NCI-H2029 treated with DMSO at 0.1 percent for 48 hours (cell line): ENCODE measurements around the gene RNU7-1.
A peak's percentile ranks its signal among the peaks of the same experiment; 100 is the strongest.

Experiments used
- DNase-seq: peaks from one replicate; lab custom pipeline; 2025; lab: John Stamatoyannopoulos, UW

Gene RNU7-1

DNA sequence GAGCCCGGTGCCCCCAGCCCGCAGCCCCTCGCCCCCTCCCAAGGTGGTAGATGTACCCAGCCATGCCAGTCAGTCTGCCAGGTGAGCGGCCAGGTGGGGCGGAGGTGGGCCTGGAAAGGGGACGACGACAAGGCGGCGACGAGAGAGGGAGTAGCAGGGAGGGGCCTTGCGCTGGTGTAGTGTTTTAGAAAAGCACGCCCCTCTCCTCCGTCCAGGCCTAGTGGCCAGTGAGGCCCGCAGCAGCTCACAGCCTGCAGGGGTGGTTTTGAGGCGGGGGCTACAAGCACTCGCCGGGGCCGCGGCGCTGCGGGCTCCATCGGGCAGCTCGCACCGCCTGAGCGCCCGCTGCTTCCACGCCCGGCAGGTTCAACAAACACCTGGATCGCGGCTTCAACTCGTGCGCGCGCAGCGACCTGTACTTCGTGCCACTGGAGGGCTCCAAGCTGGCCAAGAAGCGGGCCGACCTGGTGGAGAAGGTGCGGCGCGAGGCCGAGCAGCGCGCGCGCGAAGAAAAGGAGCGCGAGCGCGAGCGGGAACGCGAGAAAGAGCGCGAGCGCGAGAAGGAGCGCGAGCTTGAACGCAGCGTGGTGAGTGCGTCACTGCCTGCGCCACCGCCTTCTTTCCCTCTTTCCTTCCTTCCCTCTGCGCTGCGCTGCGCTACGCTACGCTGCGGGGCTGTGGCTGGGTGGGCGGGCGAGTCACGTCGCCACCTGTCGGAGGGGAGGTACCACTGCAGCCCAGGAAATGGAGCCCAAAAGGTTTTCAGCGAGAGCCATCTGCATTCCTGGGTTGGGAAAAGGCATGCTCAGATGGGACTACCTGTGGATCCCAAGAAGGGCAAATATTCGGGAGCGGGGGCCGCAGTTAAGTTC, 5.9 kb upstream of the RNU7-1 start:
- DNase-seq = peak; percentile 79

DNA sequence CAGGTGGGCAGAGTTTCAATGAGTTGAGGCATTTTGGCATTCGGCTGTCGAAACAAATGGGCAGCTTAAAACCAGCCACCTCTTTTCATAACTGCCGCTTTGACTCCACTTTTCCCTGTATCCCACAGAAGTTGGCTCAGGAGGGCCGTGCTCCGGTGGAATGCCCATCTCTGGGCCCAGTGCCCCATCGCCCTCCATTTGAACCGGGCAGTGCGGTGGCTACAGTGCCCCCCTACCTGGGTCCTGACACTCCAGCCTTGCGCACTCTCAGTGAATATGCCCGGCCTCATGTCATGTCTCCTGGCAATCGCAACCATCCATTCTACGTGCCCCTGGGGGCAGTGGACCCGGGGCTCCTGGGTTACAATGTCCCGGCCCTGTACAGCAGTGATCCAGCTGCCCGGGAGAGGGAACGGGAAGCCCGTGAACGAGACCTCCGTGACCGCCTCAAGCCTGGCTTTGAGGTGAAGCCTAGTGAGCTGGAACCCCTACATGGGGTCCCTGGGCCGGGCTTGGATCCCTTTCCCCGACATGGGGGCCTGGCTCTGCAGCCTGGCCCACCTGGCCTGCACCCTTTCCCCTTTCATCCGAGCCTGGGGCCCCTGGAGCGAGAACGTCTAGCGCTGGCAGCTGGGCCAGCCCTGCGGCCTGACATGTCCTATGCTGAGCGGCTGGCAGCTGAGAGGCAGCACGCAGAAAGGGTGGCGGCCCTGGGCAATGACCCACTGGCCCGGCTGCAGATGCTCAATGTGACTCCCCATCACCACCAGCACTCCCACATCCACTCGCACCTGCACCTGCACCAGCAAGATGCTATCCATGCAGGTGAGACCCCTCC, 5.0 kb upstream of the RNU7-1 start:
- DNase-seq = no peak

DNA sequence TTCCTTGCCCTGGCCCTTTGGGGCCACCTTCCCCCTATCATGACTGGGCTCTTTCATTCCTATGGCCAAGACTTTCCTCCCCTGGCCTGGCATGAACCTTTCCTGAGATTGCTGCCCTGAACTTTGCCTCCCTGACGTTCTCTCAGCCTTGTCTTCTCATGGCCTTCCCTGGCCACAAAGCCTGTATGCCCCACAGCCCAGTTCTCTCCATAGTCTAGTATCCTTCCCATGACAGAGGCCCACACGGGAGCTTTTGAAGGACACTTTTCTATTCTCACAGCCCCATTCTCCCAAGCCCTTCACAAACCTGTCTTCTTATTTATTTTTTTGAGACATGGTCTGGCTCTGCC, 4.5 kb upstream of the RNU7-1 start:
- no peak for DNase-seq

DNA sequence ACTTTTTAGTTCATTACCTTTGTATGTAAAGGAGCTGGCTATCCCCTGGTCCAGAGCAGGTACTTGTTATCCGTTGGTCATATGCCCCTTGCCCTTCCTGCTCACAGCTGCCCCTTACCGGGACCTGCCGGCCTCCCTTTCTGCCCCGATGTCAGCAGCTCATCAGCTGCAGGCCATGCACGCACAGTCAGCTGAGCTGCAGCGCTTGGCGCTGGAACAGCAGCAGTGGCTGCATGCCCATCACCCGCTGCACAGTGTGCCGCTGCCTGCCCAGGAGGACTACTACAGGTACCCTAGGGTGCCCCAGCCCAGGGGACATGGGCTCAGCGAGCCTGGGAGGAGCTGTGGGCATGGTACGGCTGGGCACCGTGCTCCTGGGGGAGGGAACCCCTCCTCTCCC, 2.3 kb upstream of the RNU7-1 start:
- no peak for DNase-seq

DNA sequence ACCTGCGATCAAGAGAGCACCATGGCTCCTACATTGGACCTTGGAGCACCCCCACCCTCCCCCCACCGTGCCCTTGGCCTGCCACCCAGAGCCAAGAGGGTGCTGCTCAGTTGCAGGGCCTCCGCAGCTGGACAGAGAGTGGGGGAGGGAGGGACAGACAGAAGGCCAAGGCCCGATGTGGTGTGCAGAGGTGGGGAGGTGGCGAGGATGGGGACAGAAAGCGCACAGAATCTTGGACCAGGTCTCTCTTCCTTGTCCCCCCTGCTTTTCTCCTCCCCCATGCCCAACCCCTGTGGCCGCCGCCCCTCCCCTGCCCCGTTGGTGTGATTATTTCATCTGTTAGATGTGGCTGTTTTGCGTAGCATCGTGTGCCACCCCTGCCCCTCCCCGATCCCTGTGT, 1.8 kb upstream of the RNU7-1 start:
- DNase-seq = no peak

DNA sequence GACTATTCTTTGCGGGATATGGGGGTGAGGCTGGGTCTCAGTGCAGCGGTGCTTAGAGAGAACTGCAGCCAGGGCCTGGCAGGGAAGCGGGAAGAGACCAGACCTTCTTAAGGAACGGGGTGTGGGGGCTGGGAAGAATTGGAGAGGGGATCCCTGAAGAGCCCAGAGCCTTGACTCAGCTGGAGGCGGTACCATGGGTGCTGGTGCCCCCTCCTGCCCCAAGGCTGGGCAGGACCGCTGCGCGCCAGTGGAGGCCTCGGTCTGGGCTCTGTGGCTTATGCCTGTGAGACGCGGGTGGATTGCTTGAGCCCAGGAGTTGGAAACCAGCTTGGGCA, 1.3 kb upstream of the RNU7-1 start:
- DNase-seq = no peak

DNA sequence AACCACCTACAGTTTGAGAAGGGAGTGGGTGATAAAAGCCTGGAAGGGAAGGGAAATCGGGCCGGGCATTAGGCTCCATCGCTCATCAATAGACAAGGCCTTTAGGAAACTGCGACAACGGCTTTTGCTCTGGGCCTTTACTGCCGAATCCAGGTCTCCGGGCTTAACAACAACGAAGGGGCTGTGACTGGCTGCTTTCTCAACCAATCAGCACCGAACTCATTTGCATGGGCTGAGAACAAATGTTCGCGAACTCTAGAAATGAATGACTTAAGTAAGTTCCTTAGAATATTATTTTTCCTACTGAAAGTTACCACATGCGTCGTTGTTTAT, 261 bp upstream of the RNU7-1 start:
- peak; percentile 98 for DNase-seq

DNA sequence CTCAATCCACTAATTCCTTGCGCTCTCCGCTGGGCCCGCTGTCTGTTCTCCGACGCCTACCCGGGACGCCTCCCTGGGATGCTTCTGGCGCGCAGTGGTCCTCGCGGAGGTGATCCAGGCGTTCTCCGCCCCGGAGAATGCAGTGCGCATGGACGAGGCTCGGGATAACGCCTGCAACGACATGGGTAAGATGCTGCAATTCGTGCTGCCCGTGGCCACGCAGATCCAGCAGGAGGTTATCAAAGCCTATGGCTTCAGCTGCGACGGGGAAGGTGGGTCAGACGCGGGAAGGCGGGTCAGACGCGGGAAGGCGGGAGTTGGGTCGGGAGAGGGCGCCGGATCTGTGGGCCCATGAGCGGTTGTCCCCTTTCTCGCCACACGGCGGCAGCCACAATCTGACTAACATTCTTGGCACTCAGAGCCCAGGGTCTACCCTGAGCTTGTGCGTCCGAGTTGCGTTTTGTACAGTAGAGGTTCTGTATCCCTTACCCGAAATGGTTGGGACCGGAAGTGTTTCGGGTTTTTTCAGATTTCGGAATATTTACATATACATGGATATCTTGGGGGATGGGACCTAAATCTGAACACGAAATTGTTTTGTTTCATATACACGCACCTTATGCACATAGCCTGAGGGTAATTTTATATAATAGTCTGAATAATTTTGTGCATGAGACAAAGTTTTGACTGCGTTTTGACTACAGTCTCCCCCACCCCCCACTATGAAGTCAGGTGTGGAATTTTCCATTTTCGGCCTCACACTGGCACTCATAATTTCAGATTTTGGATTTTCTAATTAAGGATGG, 968 bp downstream of the RNU7-1 start:
- DNase-seq = peak; percentile 90

DNA sequence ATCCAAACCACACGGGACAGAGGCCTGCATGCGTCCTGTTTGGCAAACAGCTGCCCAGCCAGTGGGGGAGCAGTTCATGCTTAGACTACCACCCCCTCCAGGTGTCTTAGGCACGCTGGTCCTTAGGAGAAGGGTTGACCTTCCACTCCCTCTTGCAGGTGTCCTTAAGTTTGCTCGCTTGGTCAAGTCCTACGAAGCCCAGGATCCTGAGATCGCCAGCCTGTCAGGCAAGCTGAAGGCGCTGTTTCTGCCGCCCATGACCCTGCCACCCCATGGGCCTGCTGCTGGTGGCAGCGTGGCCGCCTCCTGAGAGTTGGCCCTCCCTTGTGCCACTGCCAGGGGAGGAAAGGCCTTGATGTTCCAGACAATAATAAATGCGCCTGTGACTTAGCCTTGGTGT, 2.0 kb downstream of the RNU7-1 start:
- DNase-seq = no peak

DNA sequence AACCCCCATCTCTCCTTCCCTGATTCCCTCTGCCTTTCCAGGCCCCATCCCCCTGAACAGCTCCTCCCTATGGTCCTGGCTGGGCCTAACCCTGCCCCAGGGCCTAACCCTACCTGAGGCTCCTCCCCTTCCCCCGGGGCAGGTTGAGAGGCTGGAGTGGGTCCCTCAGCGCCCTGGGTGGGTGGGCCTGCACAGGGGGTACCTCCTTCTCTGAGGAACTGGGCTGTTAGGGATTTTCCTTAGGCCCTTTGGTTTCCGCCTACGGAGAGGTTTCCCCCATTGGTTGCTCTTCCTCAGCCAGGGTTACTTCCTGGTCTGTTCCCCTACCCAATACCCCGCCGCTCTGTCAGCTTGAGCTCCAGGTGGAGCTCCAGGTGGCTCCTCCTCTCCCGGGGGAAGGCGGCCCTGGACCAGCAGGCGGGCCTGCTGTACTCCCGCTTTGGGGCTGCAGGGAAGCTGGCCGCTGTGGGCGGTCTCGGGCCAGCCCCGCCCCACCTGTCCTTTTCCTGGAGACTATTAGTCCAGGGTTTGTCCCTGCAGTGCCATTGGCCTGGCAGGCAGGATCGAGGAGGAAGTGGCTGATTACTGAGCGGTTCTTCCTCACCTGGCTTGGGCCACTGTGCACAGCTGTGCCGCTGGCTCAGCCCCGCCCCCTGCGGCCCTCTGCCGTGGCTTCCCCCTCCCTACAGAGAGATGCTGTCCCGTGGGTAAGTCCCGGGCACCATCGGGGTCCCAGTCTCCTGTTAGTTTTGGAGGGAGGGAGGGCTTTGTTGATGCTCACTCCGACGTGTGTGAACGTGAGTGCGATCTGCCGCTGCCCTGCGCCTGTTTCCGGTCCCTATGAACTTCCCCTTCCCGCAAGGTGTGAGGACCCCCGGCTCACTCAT, 2.7 kb downstream of the RNU7-1 start:
- peak; percentile 90 for DNase-seq

DNA sequence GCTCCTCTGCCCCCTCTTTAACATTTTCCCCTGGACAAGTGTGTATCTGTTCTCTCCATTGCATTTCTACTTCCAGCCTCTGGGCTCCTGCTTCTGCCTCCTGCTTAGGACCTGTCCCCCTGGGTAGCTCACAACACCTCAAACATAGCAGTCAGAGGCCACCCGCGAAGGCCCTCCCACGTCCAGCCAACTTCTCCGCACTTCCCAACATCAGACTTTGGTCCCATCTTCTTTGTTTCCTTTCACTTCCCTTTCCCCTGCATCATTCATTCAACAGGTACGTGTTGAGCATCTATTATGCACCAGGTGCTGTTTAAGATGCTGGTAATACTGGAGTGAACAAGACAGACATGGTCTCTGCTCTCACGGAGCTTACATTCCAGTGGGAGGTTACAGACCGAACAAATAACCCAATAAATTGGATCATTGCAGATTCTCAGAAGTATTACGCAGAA, 3.3 kb downstream of the RNU7-1 start:
- no peak for DNase-seq

DNA sequence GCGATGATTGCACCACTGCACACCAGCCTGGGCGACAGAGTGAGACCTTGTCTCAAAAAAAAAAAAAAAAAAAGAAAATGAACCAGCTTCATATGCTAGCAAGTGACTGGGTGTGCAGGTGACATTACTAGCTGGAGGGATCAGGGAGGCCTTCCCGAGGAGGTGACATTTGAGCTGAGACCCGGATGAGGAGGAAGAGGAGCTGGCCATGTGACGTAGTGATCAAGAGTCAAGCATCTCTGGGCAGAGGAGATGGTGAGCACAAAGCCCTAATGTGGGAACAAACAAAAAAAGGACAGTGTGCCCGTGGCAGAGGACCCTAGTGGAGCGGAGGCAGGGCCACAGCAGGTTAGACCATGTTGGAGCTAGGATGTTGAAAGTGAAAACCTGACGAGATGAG, 4.0 kb downstream of the RNU7-1 start:
- DNase-seq = no peak

DNA sequence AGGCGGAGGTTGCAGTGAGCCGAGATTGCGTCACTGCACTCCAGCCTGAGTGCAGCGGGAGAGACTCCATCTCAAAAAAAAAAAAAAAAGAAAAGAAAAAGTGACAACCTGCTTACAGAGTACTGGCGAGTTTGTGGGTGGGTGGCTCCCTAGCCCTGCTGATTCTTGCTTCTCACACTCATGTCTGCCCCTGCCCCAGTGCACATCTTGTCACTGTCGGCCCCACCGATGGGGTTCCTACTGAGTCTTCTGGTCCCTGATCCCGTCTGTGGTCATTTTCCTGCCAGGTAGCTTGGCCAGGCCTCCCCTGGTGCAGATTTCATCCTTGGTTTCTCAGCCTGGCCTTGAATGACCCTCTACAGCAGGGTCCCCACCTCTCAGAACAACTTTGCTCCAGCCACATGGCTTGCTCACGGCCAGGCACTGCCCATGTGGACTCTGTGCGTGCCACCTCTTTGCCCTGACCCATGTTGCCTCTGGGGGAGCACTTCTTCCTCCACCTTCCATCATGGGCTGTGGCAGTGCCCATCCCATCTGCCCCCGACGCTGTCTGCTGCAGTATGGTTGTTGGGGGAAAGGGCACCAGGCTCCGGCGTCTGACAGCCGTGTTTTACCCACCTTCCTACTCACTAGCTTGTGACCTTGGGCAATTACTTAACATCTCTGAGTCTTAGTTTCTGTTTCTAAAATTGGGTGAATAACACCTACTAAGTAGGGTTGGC, 5.4 kb downstream of the RNU7-1 start:
- DNase-seq = no peak

DNA sequence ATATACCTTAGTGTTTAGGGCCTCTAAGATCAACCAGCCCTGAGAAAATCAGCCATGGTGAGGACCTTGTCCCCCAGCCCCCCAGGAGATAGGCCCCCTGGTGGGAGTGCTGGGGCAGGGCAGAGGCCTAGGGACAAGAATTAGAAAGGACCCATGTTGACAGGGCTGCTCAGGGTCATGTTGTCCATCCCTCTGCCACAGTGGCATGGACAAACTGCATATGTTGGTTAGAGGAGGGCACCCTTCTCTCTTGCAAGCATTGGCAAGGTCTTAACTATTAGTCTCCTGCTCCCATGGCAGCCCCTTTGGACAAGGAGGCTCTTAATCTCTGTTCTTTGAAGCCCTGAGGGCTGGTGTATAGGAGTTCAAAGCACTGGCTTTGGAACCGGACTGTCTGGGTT, 6.8 kb downstream of the RNU7-1 start:
- no peak for DNase-seq

DNA sequence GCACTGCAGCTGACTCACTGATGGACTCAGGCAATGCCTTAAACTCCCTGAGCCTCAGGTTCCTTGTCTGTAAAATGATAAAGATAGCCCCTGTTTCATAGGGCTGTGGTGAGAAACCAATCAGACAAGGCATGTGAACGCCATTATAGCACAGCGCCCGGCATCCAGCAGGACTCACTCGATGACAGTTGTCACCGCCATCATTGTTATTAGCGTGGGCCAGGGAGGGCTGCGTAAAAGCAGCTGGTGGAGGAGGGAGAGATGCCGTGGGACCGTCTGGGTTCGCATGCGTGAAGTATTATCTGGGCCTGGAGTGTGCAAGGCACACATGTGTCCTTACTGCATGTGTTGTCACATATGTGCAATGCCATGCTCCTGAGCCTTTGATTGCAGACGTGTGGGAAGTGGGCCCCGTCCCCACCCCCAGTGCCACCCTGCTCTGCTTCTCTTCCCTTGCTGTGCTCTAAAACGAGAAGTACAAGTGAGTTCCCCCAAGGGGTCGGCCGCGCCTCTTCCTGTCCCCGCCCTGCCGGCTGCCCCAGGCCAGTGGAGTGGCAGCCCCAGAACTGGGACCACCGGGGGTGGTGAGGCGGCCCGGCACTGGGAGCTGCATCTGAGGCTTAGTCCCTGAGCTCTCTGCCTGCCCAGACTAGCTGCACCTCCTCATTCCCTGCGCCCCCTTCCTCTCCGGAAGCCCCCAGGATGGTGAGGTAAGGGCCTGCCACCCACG, 7.4 kb downstream of the RNU7-1 start, which contains the start of gene PTPN6:
Gene PTPN6 (plus strand): TSS at position 546 of the 730 bp plus-strand sequence. CDS start 157 bp downstream, at position 703.
- no peak for DNase-seq

DNA sequence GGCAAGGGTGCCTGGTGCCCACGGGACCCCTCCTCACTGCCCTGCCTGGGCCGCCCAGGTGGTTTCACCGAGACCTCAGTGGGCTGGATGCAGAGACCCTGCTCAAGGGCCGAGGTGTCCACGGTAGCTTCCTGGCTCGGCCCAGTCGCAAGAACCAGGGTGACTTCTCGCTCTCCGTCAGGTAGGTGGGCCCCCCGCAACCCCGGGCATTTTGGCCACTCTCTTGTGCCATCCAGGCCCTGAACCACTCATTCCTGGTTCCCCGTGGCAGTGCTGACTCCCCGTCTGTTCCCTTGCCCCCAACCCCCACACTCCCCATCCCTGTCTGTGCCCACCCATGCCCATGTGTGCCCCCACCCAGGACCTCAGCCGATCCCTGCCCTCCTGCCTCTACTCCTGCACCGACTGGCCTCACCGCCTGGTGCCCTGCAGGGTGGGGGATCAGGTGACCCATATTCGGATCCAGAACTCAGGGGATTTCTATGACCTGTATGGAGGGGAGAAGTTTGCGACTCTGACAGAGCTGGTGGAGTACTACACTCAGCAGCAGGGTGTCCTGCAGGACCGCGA, 8.0 kb downstream of the RNU7-1 start:
- no peak for DNase-seq

DNA sequence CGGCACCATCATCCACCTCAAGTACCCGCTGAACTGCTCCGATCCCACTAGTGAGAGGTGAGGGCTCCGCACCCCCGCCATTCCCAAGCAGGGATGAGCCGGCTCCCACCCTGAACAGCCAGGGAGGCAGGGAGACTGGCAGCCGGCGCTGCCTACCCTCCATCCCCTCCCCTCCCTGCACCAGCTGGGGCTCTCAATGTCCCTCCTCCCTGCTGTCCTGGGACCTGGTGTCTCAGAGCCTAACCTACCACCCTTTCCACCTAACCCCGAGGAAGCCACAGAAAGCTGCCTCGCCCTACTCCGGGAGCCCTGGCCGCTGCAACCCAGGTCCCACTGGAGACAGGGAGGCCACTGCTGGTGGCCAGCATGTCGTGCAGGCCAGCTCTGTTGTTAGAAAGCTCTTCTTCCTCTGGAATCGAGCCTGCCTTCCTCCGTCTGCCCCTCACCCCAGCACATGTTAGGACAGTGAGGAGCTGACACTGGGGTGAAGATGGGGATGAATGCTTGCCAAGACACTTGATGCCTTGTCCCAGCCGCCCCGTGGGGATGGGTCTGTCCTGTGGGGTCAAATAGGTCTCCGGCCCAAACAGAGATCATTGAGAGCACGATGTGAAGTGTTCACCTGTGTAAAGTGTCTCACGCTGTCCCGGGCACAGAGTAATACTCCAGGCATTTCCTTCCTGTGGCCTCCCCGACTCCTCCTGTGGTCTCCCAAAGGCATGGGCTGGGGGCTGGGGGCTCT, 8.7 kb downstream of the RNU7-1 start:
- DNase-seq = no peak

DNA sequence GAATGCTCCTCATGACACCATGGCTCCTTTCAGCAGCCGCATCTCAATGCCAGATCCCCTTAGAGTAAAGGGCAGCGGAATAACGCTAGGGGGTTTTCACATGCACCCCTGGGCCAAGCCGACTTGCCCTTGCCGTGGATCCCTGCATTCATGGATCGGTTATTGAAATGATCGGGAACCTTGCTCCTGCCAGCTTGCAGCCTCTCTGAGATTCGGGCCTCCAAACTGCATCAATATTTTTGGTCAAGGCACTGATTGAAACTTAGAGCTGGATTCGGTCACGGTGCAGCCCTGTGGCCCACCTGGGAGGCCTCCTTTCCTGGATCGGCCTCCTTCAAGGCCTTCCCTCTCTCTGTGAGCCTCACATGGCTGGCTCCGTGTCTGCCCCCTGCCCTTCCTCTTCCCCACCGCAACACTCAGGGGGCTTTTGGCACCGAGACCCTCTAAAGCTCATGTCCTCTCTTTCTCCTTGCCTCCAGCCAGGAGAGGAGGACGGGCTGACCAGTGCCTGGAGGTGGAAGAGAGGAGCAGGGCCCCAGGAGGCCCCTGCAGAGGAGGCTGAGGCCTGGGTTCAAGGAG, 9.3 kb downstream of the RNU7-1 start:
- no peak for DNase-seq
